Measurements from ENCODE around the gene LRRC26. TPM values are rescaled to one million over a fixed set of nuclear protein-coding genes. Genes with fewer than 3 reads are reported as not detected.
A peak's percentile ranks its signal among the peaks of the same experiment; 100 is the strongest.

The LRRC26 gene
- total and polyA plus RNA-seq, 2 experiments from 2014 or later: not detected

DNA sequence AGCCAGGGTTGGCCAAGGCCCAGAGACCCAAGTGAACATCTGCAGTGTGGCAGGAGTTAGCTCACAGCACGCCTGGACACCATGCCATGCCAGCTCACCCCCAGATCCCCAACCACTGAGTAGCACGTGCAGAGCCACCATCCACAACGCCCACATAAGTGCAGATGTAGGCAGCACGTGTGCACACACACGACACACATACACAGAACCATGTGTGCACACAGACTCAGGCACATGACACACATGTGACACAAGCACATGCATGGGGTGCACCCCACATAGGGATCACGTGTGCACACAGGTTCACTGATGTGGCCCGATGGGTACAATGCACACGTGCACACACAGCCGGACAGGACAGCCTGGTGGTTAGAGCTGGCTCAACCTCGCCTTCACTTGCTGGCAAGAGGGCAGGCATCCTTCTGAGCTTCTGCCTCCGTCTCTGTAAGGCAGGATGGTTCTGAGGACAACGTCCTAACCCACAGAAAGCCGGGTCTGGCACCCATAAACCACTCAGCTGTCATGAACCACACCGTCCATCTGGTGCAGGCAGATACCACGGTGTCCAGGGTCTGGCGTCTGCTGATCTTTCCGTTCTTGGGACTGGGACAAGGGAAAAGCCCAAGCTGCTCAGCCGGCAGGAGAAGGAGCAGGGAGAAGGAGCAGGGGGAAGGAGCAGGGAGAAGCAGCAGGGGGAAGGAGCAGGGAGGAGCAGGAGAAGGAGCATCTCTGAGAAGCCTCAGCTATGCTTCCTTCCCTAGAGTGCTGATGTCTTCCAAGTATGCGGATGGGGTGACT lies 12.0 kb downstream of the LRRC26 start:
- no peak overlapping the region for H3K4me2 ChIP-seq (ENCODE audit: unreplicated experiment)
- peaks cover 28% of the 10 kb centered on the region for H3K27me3 ChIP-seq (replicated peaks; ENCODE audit: insufficient read depth)
- no peak overlapping the region for H3K27ac ChIP-seq
- H3F3A ChIP-seq (ENCODE audit: insufficient read depth): no peaks in the 10 kb centered on the region
- peak; percentile 64 for DNase-seq
- no peaks in the 10 kb centered on the region for H3K36me3 ChIP-seq (ENCODE audit: low read depth)
- no peaks in the 10 kb centered on the region for H4K20me1 ChIP-seq (ENCODE audit: insufficient read depth)
- no peak overlapping the region for H2AFZ ChIP-seq
- H3K79me2 ChIP-seq (ENCODE audit: insufficient read depth): no peaks in the 10 kb centered on the region
- H3K4me3 ChIP-seq: no peak overlapping the region
- in situ Hi-C loops (cut with MboI): no loop called here
- no peak overlapping the region for H3K9ac ChIP-seq
- H3K9me2 ChIP-seq (ENCODE audit: insufficient read depth): no peaks in the 10 kb centered on the region
- WGBS, 2 experiments (ENCODE audit: low coverage in 1 of 2, low lambda C conversion rate in 2 of 2, missing lambda C conversion rate in 2 of 2): 0 to 3% methylated on average over 17 to 19 of the region's 19 CpGs
- no peak for TF ChIP-seq EZH2 (IDR thresholded peaks at IDR 0.05; ENCODE audit: insufficient read depth, poor library complexity, severe bottlenecking)
- no peak for TF ChIP-seq EZH2phosphoT487 (IDR thresholded peaks at IDR 0.05; ENCODE audit: insufficient read depth, low read depth)
- H3K9me3 ChIP-seq (ENCODE audit: low read depth): no peaks in the 10 kb centered on the region
- H3K4me1 ChIP-seq (ENCODE audit: insufficient read depth): no peaks in the 10 kb centered on the region

DNA sequence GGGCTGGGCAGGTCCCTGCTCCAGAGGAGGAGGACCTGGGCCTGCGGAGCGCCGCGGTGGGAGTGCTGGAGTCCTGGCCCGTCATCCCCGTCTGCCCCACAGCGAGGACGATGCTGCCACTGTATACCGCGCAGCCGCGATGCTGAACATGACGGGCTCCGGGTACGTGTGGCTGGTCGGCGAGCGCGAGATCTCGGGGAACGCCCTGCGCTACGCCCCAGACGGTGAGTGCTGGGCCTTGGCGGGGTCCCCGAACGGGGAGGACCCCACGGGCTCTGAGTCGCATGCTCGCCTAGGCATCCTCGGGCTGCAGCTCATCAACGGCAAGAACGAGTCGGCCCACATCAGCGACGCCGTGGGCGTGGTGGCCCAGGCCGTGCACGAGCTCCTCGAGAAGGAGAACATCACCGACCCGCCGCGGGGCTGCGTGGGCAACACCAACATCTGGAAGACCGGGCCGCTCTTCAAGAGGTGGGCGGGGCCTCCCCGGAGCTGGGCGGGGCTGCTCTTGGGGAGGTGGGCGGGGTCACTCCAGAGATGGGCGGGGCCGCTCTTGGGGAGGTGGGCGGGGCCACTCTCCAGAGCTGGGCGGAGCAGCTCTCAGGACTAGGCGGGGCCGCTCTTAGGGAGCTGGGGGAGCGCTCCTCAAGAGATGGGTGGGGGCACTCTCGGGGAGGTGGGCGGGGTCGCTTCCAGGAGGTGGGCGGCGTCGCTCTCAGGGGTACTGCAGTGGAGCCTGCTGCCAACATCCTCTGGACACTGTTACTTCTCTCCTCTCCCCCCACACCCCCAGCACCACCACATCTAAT lies 13.1 kb downstream of the LRRC26 start:
- Histone ChIP-seq H3K9me2 (ENCODE audit: insufficient read depth) (no peaks in the 10 kb centered on the region), H3K27ac (no peak overlapping the region), H3K36me3 (ENCODE audit: low read depth) (no peaks in the 10 kb centered on the region), H3K4me1 (ENCODE audit: insufficient read depth) (no peaks in the 10 kb centered on the region), H3K4me3 (peak overlapping the region; percentile 51), H3K9me3 (ENCODE audit: low read depth) (no peaks in the 10 kb centered on the region), H3K9ac (peak overlapping the region; percentile 47; the same call in 1 of the 2 replicates), H4K20me1 (ENCODE audit: insufficient read depth) (no peaks in the 10 kb centered on the region), H3K27me3 (replicated peaks; ENCODE audit: insufficient read depth) (peaks cover 19% of the 10 kb centered on the region), H3K4me2 (ENCODE audit: unreplicated experiment) (peak overlapping the region; percentile 74), H3K79me2 (ENCODE audit: insufficient read depth) (no peaks in the 10 kb centered on the region), H3F3A (ENCODE audit: insufficient read depth) (no peaks in the 10 kb centered on the region), H2AFZ (peak overlapping the region; percentile 68)
- peak; percentile 85 for DNase-seq
- in situ Hi-C loops (cut with MboI): no loop called here
- 3 to 4% methylated on average over 51 to 65 of the region's 65 CpGs for WGBS, 2 experiments (ENCODE audit: low coverage in 1 of 2, low lambda C conversion rate in 2 of 2, missing lambda C conversion rate in 2 of 2)
- TF ChIP-seq EZH2 (IDR thresholded peaks at IDR 0.05; ENCODE audit: insufficient read depth, poor library complexity, severe bottlenecking): no peak
- no peak for TF ChIP-seq EZH2phosphoT487 (IDR thresholded peaks at IDR 0.05; ENCODE audit: insufficient read depth, low read depth)

DNA sequence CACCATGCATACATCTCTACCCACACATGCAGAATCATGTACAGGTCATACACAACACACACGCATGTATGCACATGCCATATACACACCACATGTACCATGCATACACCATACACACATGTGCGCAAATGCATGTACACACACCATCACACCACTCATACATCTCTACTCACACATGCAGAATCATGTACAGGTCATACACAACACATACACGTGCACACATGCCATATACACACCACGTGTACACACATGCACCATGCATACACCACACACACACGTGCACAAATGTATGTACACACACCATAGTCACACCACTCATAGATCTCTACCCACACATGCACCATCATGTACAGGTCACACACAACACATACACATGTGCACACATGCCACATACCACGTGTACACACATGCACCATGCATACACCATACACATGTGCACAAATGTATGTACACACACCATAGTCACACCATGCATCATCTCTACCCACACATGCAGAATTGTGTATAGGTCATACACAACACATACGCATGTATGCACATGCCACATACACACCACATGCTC lies 16.9 kb downstream of the LRRC26 start:
- no peak overlapping the region for H3K4me2 ChIP-seq (ENCODE audit: unreplicated experiment)
- in situ Hi-C loops (cut with MboI): no loop called here

More for the DNA sequence above, 16.9 kb downstream of the LRRC26 start:
- Histone ChIP-seq H3K9ac (no peak overlapping the region), H3K4me3 (no peak overlapping the region), H4K20me1 (ENCODE audit: insufficient read depth) (no peaks in the 10 kb centered on the region), H3K79me2 (ENCODE audit: insufficient read depth) (no peaks in the 10 kb centered on the region), H3K9me2 (ENCODE audit: insufficient read depth) (no peaks in the 10 kb centered on the region), H3K27ac (no peak overlapping the region), H3K9me3 (ENCODE audit: low read depth) (no peaks in the 10 kb centered on the region), H3K4me1 (ENCODE audit: insufficient read depth) (no peaks in the 10 kb centered on the region), H2AFZ (no peak overlapping the region), H3F3A (ENCODE audit: insufficient read depth) (no peaks in the 10 kb centered on the region), H3K27me3 (replicated peaks; ENCODE audit: insufficient read depth) (no peaks in the 10 kb centered on the region), H3K36me3 (ENCODE audit: low read depth) (no peaks in the 10 kb centered on the region)
- TF ChIP-seq EZH2 (IDR thresholded peaks at IDR 0.05; ENCODE audit: insufficient read depth, poor library complexity, severe bottlenecking): no peak
- no peak for TF ChIP-seq EZH2phosphoT487 (IDR thresholded peaks at IDR 0.05; ENCODE audit: insufficient read depth, low read depth)
- DNase-seq: no peak
- WGBS, 2 experiments (ENCODE audit: low coverage in 1 of 2, low lambda C conversion rate in 2 of 2, missing lambda C conversion rate in 2 of 2): 79 to 81% methylated on average over 7 of the region's 7 CpGs

Measured in GM23248 (cell line).